Measurements from ENCODE around the gene GID8. TPM values are rescaled to one million over a fixed set of nuclear protein-coding genes. Genes with fewer than 3 reads are reported as not detected.
A peak's percentile ranks its signal among the peaks of the same experiment; 100 is the strongest.

The GID8 gene
- total and polyA plus RNA-seq, 2 of the 13 experiments (the other 11 are each of a cell fraction or from before 2014, with no cell fraction given): 39.6 to 59.8 TPM

GRCh38 chr20:62927128-62927705 lies 10.7 kb upstream of the GID8 start (continued):
- TF ChIP-seq ZNF230 (CRISPR knock-in tag; IDR thresholded peaks at IDR 0.05) (no peak), ZBTB33 (CRISPR knock-in tag; IDR thresholded peaks at IDR 0.05) (peak; percentile 50; the same call in 1 of the 2 replicates), PBX2 (CRISPR knock-in tag; IDR thresholded peaks at IDR 0.05) (no peak), EZH2 (conservative IDR thresholded peaks at IDR 0.05; ENCODE audit: low read depth, low read length) (no peak), POLR2A (IDR thresholded peaks at IDR 0.05; ENCODE audit: insufficient read depth in 1 of 2, low read depth in 2 of 2, low read length in 2 of 2) (peak in 1 of 2 experiments; percentile 17; a peak in 1 of 4 replicates), SP4 (CRISPR knock-in tag; IDR thresholded peaks at IDR 0.05) (0 out of 2 replicates have a peak, but pooled peaks have one; percentile 23), HOXA9 (CRISPR knock-in tag; IDR thresholded peaks at IDR 0.05; ENCODE audit: borderline replicate concordance) (no peak), PHB2 (IDR thresholded peaks at IDR 0.05; ENCODE audit: partially characterized antibody) (no peak), CC2D1A (CRISPR knock-in tag; IDR thresholded peaks at IDR 0.05) (0 out of 2 replicates have a peak, but pooled peaks have one; percentile 3), ZNF740 (CRISPR knock-in tag; IDR thresholded peaks at IDR 0.05) (0 out of 2 replicates have a peak, but pooled peaks have one; percentile 4), BHLHE40 (IDR thresholded peaks at IDR 0.05; ENCODE audit: low read length) (0 out of 2 replicates have a peak, but pooled peaks have one; percentile 4), ZNF280B (CRISPR knock-in tag; IDR thresholded peaks at IDR 0.05; ENCODE audit: borderline replicate concordance) (no peak), TSC22D2 (CRISPR knock-in tag; IDR thresholded peaks at IDR 0.05; ENCODE audit: borderline replicate concordance) (no peak), RORA (CRISPR knock-in tag; IDR thresholded peaks at IDR 0.05) (no peak), ZNF430 (CRISPR knock-in tag; IDR thresholded peaks at IDR 0.05) (no peak), SRSF4 (IDR thresholded peaks at IDR 0.05; ENCODE audit: low read depth, low read length, poor library complexity, severe bottlenecking) (no peak), ZNF207 (IDR thresholded peaks at IDR 0.05; ENCODE audit: borderline replicate concordance) (no peak), ZNF883 (CRISPR knock-in tag; IDR thresholded peaks at IDR 0.05; ENCODE audit: not compliant biosample characterization) (peak; percentile 9), MEIS2 (CRISPR knock-in tag; IDR thresholded peaks at IDR 0.05) (no peak), NCOA1 (CRISPR knock-in tag; IDR thresholded peaks at IDR 0.05) (no peak), PRPF4 (IDR thresholded peaks at IDR 0.05; ENCODE audit: low read depth, low read length, poor library complexity, severe bottlenecking) (no peak), FOXJ3 (CRISPR knock-in tag; IDR thresholded peaks at IDR 0.05; ENCODE audit: borderline replicate concordance) (no peak), KAT8 (CRISPR knock-in tag; IDR thresholded peaks at IDR 0.05) (no peak), ZNF563 (CRISPR knock-in tag; IDR thresholded peaks at IDR 0.05) (no peak), ZNF441 (CRISPR knock-in tag; IDR thresholded peaks at IDR 0.05; ENCODE audit: borderline replicate concordance) (0 out of 2 replicates have a peak, but pooled peaks have one; percentile 27), ZNF841 (CRISPR knock-in tag; IDR thresholded peaks at IDR 0.05; ENCODE audit: borderline replicate concordance) (no peak), SNRNP70 (IDR thresholded peaks at IDR 0.05; ENCODE audit: low read depth, low read length) (no peak), ARNTL (CRISPR knock-in tag; IDR thresholded peaks at IDR 0.05) (no peak)
